ENCODE measurements around the gene SLC29A3. TPM values are rescaled to one million over a fixed set of nuclear protein-coding genes. Genes with fewer than 3 reads are reported as not detected.
"Not testable (repeated sequence)": the region's sequence is repeated elsewhere in the genome, so short reads cannot be mapped to it uniquely, and the experiment has no call there.

The SLC29A3 gene
- total RNA-seq, 1 experiment from 2014 or later, result 3.4 TPM

GRCh38 chr10:71293446-71294084 lies 25.5 kb upstream of the SLC29A3 start:
- H3K27ac ChIP-seq (ENCODE audit: low read length), result no peak overlapping the region
- no peaks in the 10 kb centered on the region for H3K9me2 ChIP-seq (replicated peaks; ENCODE audit: insufficient read depth, low read length)
- no peak overlapping the region for H2AFZ ChIP-seq (ENCODE audit: low read length)
- H3K4me1 ChIP-seq (ENCODE audit: low read length), result peaks cover under 1% of the 10 kb centered on the region; the same call in 1 of the 2 replicates
- no peaks in the 10 kb centered on the region for H3K79me2 ChIP-seq (ENCODE audit: low read length)
- H3K4me2 ChIP-seq (ENCODE audit: low read depth, low read length, poor library complexity, severe bottlenecking), result no peak overlapping the region
- DNase-seq, result no peak
- no peaks in the 10 kb centered on the region for H3K27me3 ChIP-seq (ENCODE audit: low read length)
- H3K36me3 ChIP-seq (ENCODE audit: insufficient read depth, low read length), result no peaks in the 10 kb centered on the region
- no peak overlapping the region for H3K9ac ChIP-seq (ENCODE audit: low read length)
- no peaks in the 10 kb centered on the region; the same call in 1 of the 2 replicates for H4K20me1 ChIP-seq (ENCODE audit: insufficient read depth, low read depth, low read length)
- no peak overlapping the region for H3K4me3 ChIP-seq (ENCODE audit: low read length)
- H3K9me3 ChIP-seq (ENCODE audit: low read length), result no peaks in the 10 kb centered on the region

- DNase-seq, result no peak
- Histone ChIP-seq H3K9ac (ENCODE audit: low read length) (no peak overlapping the region), H4K20me1 (ENCODE audit: insufficient read depth, low read depth, low read length) (no peaks in the 10 kb centered on the region; the same call in 1 of the 2 replicates), H3K27me3 (ENCODE audit: low read length) (no peaks in the 10 kb centered on the region), H3K9me2 (replicated peaks; ENCODE audit: insufficient read depth, low read length) (no peaks in the 10 kb centered on the region), H3K36me3 (ENCODE audit: insufficient read depth, low read length) (no peaks in the 10 kb centered on the region), H3K4me2 (ENCODE audit: low read depth, low read length, poor library complexity, severe bottlenecking) (no peak overlapping the region), H3K9me3 (ENCODE audit: low read length) (no peaks in the 10 kb centered on the region), H3K27ac (ENCODE audit: low read length) (no peak overlapping the region), H3K4me1 (ENCODE audit: low read length) (no peaks in the 10 kb centered on the region), H2AFZ (ENCODE audit: low read length) (no peak overlapping the region), H3K4me3 (ENCODE audit: low read length) (no peak overlapping the region), H3K79me2 (ENCODE audit: low read length) (no peaks in the 10 kb centered on the region)
These were observed 24.9 kb upstream of the SLC29A3 start for GRCh38 chr10:71294091-71294561.

GRCh38 chr10:71294856-71295255 lies 24.2 kb upstream of the SLC29A3 start:
- no peak overlapping the region for H2AFZ ChIP-seq (ENCODE audit: low read length)
- H3K9me2 ChIP-seq (replicated peaks; ENCODE audit: insufficient read depth, low read length), result no peaks in the 10 kb centered on the region
- H3K36me3 ChIP-seq (ENCODE audit: insufficient read depth, low read length), result no peaks in the 10 kb centered on the region
- no peaks in the 10 kb centered on the region for H3K4me1 ChIP-seq (ENCODE audit: low read length)
- H3K4me2 ChIP-seq (ENCODE audit: low read depth, low read length, poor library complexity, severe bottlenecking), result no peak overlapping the region
- no peaks in the 10 kb centered on the region; the same call in 1 of the 2 replicates for H4K20me1 ChIP-seq (ENCODE audit: insufficient read depth, low read depth, low read length)
- no peaks in the 10 kb centered on the region for H3K27me3 ChIP-seq (ENCODE audit: low read length)
- H3K9me3 ChIP-seq (ENCODE audit: low read length), result no peaks in the 10 kb centered on the region
- no peak overlapping the region for H3K4me3 ChIP-seq (ENCODE audit: low read length)
- H3K79me2 ChIP-seq (ENCODE audit: low read length), result no peaks in the 10 kb centered on the region
- H3K9ac ChIP-seq (ENCODE audit: low read length), result no peak overlapping the region
- no peak for DNase-seq
- H3K27ac ChIP-seq (ENCODE audit: low read length), result no peak overlapping the region

GRCh38 chr10:71295641-71296040 lies 23.4 kb upstream of the SLC29A3 start:
- no peak overlapping the region for H3K27ac ChIP-seq (ENCODE audit: low read length)
- H3K27me3 ChIP-seq (ENCODE audit: low read length), result no peaks in the 10 kb centered on the region
- DNase-seq, result no peak
- no peaks in the 10 kb centered on the region; the same call in 1 of the 2 replicates for H4K20me1 ChIP-seq (ENCODE audit: insufficient read depth, low read depth, low read length)
- H2AFZ ChIP-seq (ENCODE audit: low read length), result no peak overlapping the region
- no peak overlapping the region for H3K9ac ChIP-seq (ENCODE audit: low read length)
- H3K36me3 ChIP-seq (ENCODE audit: insufficient read depth, low read length), result no peaks in the 10 kb centered on the region
- no peak overlapping the region for H3K4me3 ChIP-seq (ENCODE audit: low read length)
- H3K4me1 ChIP-seq (ENCODE audit: low read length), result no peaks in the 10 kb centered on the region
- H3K9me3 ChIP-seq (ENCODE audit: low read length), result no peaks in the 10 kb centered on the region
- H3K4me2 ChIP-seq (ENCODE audit: low read depth, low read length, poor library complexity, severe bottlenecking), result no peak overlapping the region
- H3K79me2 ChIP-seq (ENCODE audit: low read length), result no peaks in the 10 kb centered on the region
- H3K9me2 ChIP-seq (replicated peaks; ENCODE audit: insufficient read depth, low read length), result no peaks in the 10 kb centered on the region

GRCh38 chr10:71296086-71296485 lies 23.0 kb upstream of the SLC29A3 start:
- Histone ChIP-seq H4K20me1 (ENCODE audit: insufficient read depth, low read depth, low read length) (no peaks in the 10 kb centered on the region; the same call in 1 of the 2 replicates), H3K9me2 (replicated peaks; ENCODE audit: insufficient read depth, low read length) (no peaks in the 10 kb centered on the region), H3K27ac (ENCODE audit: low read length) (no peak overlapping the region), H3K4me2 (ENCODE audit: low read depth, low read length, poor library complexity, severe bottlenecking) (no peak overlapping the region), H3K4me1 (ENCODE audit: low read length) (no peaks in the 10 kb centered on the region), H3K79me2 (ENCODE audit: low read length) (no peaks in the 10 kb centered on the region), H3K27me3 (ENCODE audit: low read length) (no peaks in the 10 kb centered on the region), H3K9me3 (ENCODE audit: low read length) (no peaks in the 10 kb centered on the region), H3K9ac (ENCODE audit: low read length) (no peak overlapping the region), H3K36me3 (ENCODE audit: insufficient read depth, low read length) (no peaks in the 10 kb centered on the region), H3K4me3 (ENCODE audit: low read length) (no peak overlapping the region), H2AFZ (ENCODE audit: low read length) (no peak overlapping the region)
- DNase-seq, result no peak

- H3K4me1 ChIP-seq (ENCODE audit: low read length); H3K4me3 ChIP-seq (ENCODE audit: low read length); H3K4me2 ChIP-seq (ENCODE audit: low read depth, low read length, poor library complexity, severe bottlenecking); H2AFZ ChIP-seq (ENCODE audit: low read length); H3K27ac ChIP-seq (ENCODE audit: low read length); H3K27me3 ChIP-seq (ENCODE audit: low read length); H3K36me3 ChIP-seq (ENCODE audit: insufficient read depth, low read length); H3K9ac ChIP-seq (ENCODE audit: low read length); H3K9me2 ChIP-seq (replicated peaks; ENCODE audit: insufficient read depth, low read length); DNase-seq; H4K20me1 ChIP-seq (ENCODE audit: insufficient read depth, low read depth, low read length); H3K9me3 ChIP-seq (ENCODE audit: low read length); H3K79me2 ChIP-seq (ENCODE audit: low read length): not testable (repeated sequence)
These were observed 22.2 kb upstream of the SLC29A3 start for GRCh38 chr10:71296811-71297210.

GRCh38 chr10:71297343-71297742 lies 21.7 kb upstream of the SLC29A3 start:
- H2AFZ ChIP-seq (ENCODE audit: low read length), result no peak overlapping the region
- H3K4me1 ChIP-seq (ENCODE audit: low read length), result no peaks in the 10 kb centered on the region
- no peak overlapping the region for H3K9ac ChIP-seq (ENCODE audit: low read length)
- no peaks in the 10 kb centered on the region; the same call in 1 of the 2 replicates for H4K20me1 ChIP-seq (ENCODE audit: insufficient read depth, low read depth, low read length)
- no peaks in the 10 kb centered on the region for H3K9me2 ChIP-seq (replicated peaks; ENCODE audit: insufficient read depth, low read length)
- H3K79me2 ChIP-seq (ENCODE audit: low read length), result no peaks in the 10 kb centered on the region
- no peaks in the 10 kb centered on the region for H3K36me3 ChIP-seq (ENCODE audit: insufficient read depth, low read length)
- H3K27me3 ChIP-seq (ENCODE audit: low read length), result no peaks in the 10 kb centered on the region
- H3K4me2 ChIP-seq (ENCODE audit: low read depth, low read length, poor library complexity, severe bottlenecking), result no peak overlapping the region
- H3K9me3 ChIP-seq (ENCODE audit: low read length), result no peaks in the 10 kb centered on the region
- H3K4me3 ChIP-seq (ENCODE audit: low read length), result no peak overlapping the region
- H3K27ac ChIP-seq (ENCODE audit: low read length), result no peak overlapping the region
- no peak for DNase-seq

GRCh38 chr10:71299071-71299785 lies 19.8 kb upstream of the SLC29A3 start:
- no peak overlapping the region for H2AFZ ChIP-seq (ENCODE audit: low read length)

More at GRCh38 chr10:71299071-71299785, 19.8 kb upstream of the SLC29A3 start:
- DNase-seq, result no peak
- Histone ChIP-seq H3K9me2 (replicated peaks; ENCODE audit: insufficient read depth, low read length) (no peaks in the 10 kb centered on the region), H3K79me2 (ENCODE audit: low read length) (no peaks in the 10 kb centered on the region), H3K4me2 (ENCODE audit: low read depth, low read length, poor library complexity, severe bottlenecking) (no peak overlapping the region), H3K27ac (ENCODE audit: low read length) (no peak overlapping the region), H3K4me3 (ENCODE audit: low read length) (no peak overlapping the region), H3K9ac (ENCODE audit: low read length) (no peak overlapping the region), H3K27me3 (ENCODE audit: low read length) (no peaks in the 10 kb centered on the region), H3K36me3 (ENCODE audit: insufficient read depth, low read length) (no peaks in the 10 kb centered on the region), H3K4me1 (ENCODE audit: low read length) (no peaks in the 10 kb centered on the region), H4K20me1 (ENCODE audit: insufficient read depth, low read depth, low read length) (no peaks in the 10 kb centered on the region; the same call in 1 of the 2 replicates), H3K9me3 (ENCODE audit: low read length) (no peaks in the 10 kb centered on the region)
